SH-SY5Y (cell line): Measurements from ENCODE around the gene PGM2.

Experiments
- GATA2 ChIP-seq: IDR thresholded peaks from 2 replicates; pipeline ENCODE4 v1.6.1; 2011; ENCODE audit warnings: mild to moderate bottlenecking, low read depth, low read length
- GATA3 ChIP-seq: IDR thresholded peaks from 2 replicates; pipeline ENCODE4 v1.6.1; 2011; ENCODE audit warnings: low read depth, mild to moderate bottlenecking, low read length, moderate library complexity

Gene PGM2

GRCh38 chr4:37896206-37896860, 69.8 kb downstream of the PGM2 start:
- TF ChIP-seq GATA2 (no peak), GATA3 (no peak)

- TF ChIP-seq GATA3 (no peak), GATA2 (no peak)
Observed at GRCh38 chr4:37902212-37902611, 75.7 kb downstream of the PGM2 start.

GRCh38 chr4:37902738-37903693, 76.5 kb downstream of the PGM2 start:
- TF ChIP-seq GATA2 = no peak
- TF ChIP-seq GATA3 = no peak

GRCh38 chr4:37903901-37904300, 77.4 kb downstream of the PGM2 start:
- TF ChIP-seq GATA3 (no peak), GATA2 (no peak)

GRCh38 chr4:37904824-37905223, 78.3 kb downstream of the PGM2 start:
- TF ChIP-seq GATA3 (no peak), GATA2 (no peak)

GRCh38 chr4:37905533-37906169, 79.2 kb downstream of the PGM2 start:
- no peak for TF ChIP-seq GATA3
- no peak for TF ChIP-seq GATA2

GRCh38 chr4:37908488-37909331, 82.2 kb downstream of the PGM2 start:
- no peak for TF ChIP-seq GATA2

GRCh38 chr4:37909332-37910090, 83.0 kb downstream of the PGM2 start:
- TF ChIP-seq GATA3 = no peak
- no peak for TF ChIP-seq GATA2

- TF ChIP-seq GATA3 = no peak
Observed at GRCh38 chr4:37910091-37910486, 83.6 kb downstream of the PGM2 start.
